Activated T-cell treated with anti-CD3 and anti-CD28 coated beads, Interleukin-2, amount 50 U/mL, for 48 hours (primary cell): ENCODE measurements around the gene ARSJ.

Source experiments
- DNase-seq, 2 experiments: peaks; one replicate each; pipeline ENCODE4 v3.0.0-alpha.2; 2020

The ARSJ gene

DNA sequence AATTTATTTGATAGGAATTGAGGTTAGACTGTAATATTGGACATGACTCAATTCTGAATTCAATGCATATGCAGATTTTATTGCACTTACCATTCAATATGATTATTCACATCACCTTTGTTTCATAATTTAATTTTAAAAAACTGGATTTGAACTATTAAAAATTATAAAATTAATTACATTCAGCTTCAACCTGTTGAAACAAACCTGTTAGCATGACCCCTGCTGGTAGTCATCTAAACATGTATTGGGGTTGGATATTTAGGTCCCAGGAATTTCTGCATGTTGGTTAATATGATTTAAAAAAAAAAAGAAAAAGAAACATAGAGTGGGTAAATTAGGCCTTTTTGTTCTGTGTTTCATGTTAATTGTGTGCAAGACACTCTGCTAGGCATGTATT is 85.9 kb downstream of the ARSJ start:
- no peak for DNase-seq

DNA sequence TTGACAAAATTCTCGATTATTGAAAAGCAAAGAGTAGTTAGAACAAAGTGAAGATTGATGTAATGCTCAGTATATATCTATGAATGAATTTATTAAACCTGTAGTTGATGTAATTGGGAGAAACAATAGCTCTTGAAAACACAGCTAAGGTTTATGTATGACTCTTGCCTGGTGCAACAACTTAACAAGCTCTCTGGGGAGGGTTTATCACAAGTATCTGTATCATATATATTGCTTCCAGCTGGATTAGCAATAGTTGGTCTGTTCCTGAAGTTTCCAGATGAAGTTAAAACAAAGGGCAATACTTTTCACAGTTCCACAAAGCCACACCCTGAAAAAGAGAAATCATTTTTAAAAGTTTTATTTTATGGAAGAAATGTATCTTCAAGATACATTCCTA is 91.4 kb downstream of the ARSJ start:
- DNase-seq: no peak

DNA sequence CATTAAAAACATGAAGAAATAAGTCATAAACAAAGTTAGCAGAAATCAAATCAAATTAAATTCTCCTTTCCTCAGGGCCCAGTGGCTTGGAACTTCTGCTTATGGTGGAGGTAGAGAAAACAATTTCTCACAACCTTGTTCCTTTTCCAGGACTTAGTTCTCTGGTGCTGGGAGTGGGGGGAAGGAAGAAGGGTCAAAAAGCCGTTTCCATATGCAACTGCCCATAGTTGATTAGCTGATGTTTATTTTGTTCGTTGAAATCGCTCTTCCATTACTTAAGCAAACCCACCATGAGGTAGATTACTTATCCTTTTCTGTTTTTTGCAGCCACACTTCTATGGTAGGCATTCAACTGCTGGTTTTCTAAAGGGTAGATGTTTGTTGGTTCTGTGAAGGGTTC is 94.2 kb downstream of the ARSJ start:
- DNase-seq: no peak

DNA sequence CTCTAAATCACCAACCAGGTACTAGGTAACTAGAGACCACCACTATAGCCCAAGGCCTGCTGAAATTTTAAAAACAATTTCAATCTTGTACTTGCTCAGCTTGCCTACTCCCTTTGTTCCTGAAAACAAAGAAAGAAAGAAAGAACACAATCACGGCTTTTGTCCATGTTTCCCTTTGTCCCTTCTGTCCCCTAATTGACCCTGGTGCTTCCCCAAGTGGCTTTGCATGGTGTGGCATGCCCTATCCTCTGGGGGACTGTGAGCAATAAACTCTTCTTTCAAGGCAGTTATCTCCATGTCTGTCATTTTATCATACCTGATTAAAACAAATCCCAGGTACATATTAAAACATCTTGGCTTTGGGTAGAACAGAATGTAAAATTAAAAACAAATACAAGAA is 94.8 kb downstream of the ARSJ start:
- DNase-seq: no peak

DNA sequence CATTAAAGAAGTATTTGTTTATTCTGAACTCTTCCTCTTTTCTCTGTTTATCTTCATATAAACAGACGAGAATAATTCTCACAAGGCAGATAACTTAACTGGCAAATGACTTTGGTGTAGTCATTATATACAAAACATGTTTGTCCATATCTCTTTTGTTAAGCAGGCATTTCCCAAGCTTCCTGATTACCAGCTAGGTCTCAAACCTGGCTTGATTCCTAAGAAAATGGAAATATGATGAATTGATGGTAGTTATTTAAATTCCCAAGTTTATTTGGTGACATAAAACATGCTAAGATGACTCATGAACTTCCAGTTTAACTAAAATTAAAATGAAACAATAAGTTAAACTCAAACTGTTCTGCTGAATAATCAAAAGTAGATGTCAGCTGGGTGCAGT is 96.8 kb downstream of the ARSJ start:
- no peak for DNase-seq

DNA sequence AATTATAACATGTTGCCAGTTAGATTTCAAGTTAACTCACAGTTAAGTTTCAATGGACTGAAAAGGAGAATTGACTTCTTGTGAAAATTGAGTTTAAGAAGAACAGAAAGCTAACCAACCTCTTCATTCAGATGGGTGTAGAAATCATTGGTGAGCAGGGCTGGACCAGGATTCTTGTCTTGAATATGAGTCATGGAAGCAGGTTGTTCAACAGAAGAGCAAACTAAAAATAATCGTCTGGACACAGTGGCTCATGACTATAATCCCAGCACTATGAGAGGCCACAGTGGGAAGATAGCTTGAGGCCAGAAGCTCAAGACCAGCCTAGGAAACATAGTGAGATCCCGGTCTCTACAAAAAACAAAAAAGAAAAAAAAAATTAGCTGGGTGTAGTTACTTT is 98.2 kb downstream of the ARSJ start:
- no peak for DNase-seq

DNA sequence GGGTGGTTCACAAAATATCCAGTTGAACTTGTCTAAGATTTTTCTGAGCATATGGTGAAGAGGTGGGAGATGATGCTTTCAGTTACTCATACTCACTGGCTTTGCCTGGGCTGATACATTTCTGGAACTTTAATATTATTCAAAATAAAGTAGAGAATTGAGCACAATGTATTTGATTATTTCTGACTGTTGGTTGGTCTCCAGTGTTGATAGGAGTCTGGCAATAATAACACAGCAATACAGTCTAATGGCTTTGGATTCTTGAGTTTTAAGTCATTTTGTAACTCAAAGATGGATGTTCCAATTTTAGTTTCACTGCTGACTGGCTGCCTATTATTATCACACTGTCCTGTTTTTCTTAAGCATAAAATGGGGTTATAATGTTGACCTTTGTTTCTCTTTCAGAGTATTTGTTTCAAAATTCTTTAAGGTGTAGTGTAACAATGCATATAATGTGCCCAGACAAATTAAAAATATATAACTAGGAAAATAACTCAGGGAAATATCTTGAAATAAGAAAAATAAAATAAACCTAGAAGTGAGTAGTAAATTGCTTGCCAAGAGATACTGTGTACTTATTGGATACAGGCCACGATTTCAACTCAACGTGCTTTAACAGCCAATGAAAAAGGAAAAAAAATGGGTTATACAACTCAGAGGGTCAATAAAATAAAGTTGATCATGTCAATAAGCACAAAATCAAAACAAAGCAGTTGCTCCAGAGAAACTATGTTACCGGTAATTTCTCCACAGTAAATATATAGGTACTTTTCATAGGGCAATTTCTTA is 99.0 kb downstream of the ARSJ start:
- DNase-seq: no peak

DNA sequence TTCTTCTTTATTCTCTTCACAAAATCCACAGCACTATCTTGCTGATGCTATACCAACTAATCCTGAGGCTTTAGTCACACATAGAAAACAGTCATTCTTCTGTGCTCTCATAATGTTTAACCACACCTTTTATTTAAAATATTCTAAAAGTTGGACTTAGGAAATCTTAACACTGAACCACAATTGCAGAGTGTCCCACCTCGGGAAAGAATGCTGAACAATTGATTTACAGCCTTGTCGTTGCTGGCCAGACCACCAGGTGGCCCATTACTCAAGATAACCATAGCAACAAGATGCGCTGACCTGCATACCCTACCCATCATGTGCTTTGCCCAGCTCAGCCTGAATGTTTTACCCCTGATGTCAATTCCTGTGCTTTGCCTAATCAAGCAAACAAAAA is 100.8 kb downstream of the ARSJ start:
- no peak for DNase-seq

DNA sequence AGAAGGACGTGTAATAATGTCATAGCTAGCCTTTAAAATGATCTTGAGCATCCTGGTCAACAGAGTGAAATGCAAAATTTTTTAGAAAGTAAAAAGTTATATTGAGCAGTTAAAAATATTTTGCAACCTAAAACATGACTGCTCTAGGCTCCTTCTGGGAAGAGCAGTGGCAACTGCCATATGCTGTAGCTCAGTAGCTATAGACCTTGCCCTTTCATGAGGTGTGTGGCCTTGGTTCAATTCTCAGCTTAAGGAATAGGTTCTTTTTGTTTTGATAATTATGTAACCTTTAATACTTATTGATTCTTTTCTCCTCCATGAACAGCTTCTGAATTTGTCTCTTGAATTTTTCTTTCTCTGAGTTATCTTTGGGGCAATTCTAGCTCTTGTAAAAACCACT is 105.0 kb downstream of the ARSJ start:
- DNase-seq: no peak

DNA sequence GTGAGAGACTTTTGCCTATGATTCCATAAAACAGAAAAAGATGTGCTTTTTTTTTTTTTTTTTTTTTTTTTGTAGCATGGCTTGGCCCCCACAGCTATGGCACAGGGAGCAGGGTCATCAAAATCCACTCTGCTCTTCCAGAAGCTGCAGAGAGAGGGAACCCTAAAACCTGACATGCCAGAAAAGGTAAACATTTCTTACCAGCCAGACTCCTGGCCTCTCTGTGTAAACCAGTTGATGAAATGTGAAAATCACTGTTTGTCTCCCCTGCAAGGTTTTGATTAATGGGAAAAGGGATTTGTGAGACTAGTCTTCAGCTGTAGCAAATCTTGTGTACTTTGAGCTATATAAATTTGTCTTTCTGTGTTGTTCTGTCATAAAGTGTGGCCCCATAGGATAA is 105.9 kb downstream of the ARSJ start:
- DNase-seq: no peak

DNA sequence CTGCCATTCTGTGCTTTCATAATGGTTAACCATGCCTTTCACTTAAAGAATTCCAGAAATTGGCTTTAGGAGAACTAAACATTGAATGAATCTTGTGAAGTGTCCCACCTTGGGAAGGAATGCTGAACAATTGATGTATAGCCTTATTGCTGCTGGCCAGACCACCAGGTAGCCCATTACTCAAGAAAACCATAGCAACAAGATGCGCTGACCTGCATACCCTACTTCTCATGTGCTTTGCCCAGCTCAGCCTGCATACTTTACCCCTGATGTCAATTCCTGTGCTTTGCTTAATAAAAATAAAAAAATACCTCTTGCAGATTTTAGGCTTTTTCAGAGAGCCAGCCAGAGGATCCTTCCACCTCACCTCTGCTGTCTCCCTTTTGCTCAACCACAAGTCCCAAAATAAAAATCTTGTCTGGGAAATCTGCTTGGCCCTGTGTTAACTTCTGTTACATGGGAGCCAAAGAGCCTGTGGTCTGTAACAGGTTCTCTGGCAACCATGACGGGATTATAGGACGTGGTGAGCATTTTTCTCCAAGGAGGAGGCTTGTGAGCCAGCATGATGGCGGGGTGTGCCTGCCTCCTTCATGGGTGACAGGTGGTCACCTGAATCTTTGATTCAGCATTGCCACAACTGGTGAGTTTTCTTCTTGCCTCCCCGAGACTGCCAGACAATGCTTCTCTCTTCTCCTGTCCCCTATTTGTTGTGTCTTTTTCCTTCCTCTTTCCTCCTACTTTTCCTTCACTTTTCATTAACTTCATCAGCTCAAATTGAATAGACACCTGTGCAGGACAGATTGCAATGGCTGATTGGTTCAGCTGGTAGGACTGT is 106.8 kb downstream of the ARSJ start:
- DNase-seq: no peak

DNA sequence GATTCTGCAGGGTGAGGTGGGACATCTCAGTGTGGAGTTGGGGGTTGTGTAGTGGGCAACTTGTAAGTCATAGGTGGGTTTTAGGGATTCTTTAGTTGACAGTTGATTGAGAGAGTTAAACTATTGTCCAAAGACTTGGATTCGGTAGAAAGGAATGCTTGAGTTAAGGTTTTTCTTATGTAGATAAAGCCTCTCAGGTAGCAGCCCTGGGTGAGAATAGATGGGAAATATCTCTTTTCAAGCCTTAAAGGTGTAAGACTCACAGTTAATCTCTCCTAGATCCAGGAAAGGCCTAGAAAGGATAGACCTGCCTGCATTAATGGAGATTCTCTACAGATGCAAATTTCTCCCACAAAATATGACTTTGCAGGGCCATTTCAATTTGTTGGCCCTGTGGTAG is 108.4 kb downstream of the ARSJ start:
- no peak for DNase-seq

DNA sequence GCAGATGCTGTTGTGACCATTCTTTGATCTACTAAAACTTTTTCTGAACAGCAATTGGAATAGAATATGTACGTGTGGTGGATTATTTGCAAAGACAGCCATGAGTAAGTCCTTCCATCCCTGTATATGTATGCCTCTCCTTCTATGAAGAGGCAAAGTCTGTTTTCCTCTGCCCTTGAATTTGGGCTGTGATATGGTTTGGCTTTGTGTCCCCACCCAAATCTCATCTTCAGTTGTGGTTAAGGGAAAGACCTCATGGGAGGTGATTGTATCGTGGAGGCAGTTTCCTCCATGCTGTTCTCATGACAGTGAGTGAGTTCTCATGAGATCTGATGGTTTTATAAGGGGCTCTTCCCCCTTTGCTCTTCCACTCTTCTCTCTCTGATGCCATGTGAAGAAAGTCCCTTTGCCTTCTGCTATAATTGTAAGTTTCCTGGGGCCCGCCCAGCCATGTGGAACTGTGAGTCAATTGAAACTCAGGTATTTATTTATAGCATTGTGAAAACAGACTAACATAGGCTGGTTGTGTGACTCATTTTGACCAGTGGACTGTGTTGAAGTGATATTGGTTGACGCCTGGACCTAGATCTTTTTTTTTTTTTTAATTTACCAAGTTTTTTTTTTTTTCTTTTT is 109.6 kb downstream of the ARSJ start:
- DNase-seq: peak; percentile 64 to 68

DNA sequence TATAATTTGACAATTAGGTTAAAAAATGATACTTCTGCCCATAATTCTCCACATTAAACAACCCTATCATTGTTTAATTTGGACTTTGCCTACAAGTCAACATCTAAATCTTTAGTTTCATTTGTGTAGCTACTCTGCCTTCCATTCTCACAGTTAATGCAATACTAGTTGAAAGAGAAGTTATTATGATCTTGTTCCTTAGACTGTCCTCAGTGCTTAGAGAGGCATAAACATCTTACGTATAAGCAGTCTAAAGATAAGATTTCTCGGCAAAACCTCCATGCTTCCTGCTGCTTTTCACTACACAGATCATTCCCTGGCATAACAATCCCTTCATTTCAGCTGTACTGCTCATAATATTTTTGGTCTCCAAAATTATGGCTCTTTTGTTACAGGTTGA is 112.8 kb downstream of the ARSJ start:
- no peak for DNase-seq

DNA sequence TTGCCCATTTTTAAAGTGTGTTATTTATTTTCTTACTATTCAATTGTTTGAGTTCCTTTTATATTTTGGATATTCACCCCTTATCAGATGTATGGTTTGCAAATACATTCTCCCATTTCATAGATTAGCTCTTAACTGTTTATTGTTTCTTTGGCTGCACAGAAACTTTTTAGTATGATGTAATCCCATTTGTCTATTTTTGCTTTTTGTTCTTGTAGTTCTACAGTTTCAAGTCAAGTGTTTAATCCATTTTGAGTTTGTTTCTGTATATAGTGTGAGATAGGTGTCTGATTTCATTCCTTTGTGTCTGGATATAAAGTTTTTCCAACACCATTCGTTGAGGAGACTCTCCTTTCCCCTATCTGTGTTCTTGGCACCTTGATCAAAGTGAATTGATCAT is 120.5 kb downstream of the ARSJ start:
- DNase-seq: no peak

DNA sequence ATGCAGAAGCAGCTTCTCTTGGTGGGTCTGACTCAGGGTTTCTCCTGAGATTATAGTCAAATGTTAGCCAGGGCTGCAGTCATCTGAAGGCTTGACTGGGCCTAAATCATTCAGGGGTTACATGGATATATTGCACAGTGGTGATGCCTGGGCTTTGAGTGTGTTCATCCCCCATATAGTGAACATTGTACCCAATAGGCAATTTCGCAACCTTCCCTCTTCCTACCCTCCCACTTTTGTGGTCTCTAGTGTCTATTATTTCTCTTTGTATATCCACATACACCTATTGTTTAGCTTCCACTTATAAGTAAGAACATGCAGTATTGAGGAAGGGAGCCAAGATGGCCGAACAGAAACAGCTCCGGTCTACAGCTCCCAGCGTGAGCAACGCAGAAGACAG is 127.6 kb downstream of the ARSJ start:
- DNase-seq: no peak
